Natural killer cell (primary cell): ENCODE results near the gene PAK5. TPM values are rescaled to one million over a fixed set of nuclear protein-coding genes. Genes with fewer than 3 reads are reported as not detected.

Experiments used
- ATAC-seq, 3 donors: fragments of 150-1000 bp in 2 of 3; fragments of 200-7000 bp in 1 of 3; cut with Tn5 transposase; 1 replicate in 1 of 3; 2 replicates in 2 of 3; pipeline ENCODE4 v1.10.0; 2021; ENCODE audit warnings: mild to moderate bottlenecking in 2 of 3, moderate library complexity in 2 of 3
- DNase-seq, 2 donors: peaks; one replicate each; pipeline versions ENCODE4 v3.0.0 to v3.0.0-alpha.2; 2013 to 2021; ENCODE audit warnings: mixed read lengths in 1 of 2
- H3K27ac ChIP-seq: one replicate; pipeline ENCODE4 v1.5.1; 2013; ENCODE audit warnings: mild to moderate bottlenecking, low read length
- H3K27me3 ChIP-seq: one replicate; pipeline ENCODE4 v1.6.1; 2013; ENCODE audit warnings: low read length; ENCODE audit not compliant: control insufficient read depth, insufficient read depth
- H3K36me3 ChIP-seq: one replicate; pipeline ENCODE4 v1.6.1; 2013; ENCODE audit warnings: low read length; ENCODE audit not compliant: control insufficient read depth, insufficient read depth
- H3K4me1 ChIP-seq: one replicate; pipeline ENCODE4 v1.6.1; 2013; ENCODE audit warnings: low read length; ENCODE audit not compliant: control insufficient read depth, insufficient read depth
- H3K4me3 ChIP-seq: one replicate; pipeline ENCODE4 v1.5.1; 2013; ENCODE audit warnings: low read length
- H3K9me3 ChIP-seq: one replicate; pipeline ENCODE4 v1.6.1; 2013; ENCODE audit warnings: low read length; ENCODE audit not compliant: control insufficient read depth, insufficient read depth
- H3K27ac Mint-ChIP-seq, 2 donors: one replicate each; pipeline ENCODE4 v1.8.0; 2022; ENCODE audit warnings: mild to moderate bottlenecking in 2 of 2, mixed read lengths in 2 of 2, moderate library complexity in 1 of 2
- H3K27me3 Mint-ChIP-seq, 2 donors: one replicate each; pipeline ENCODE4 v1.8.0; 2022; ENCODE audit warnings: low read depth in 2 of 2, mixed read lengths in 2 of 2
- H3K36me3 Mint-ChIP-seq: one replicate; pipeline ENCODE4 v1.8.0; 2022; ENCODE audit warnings: mixed read lengths
- H3K4me1 Mint-ChIP-seq, 2 donors: one replicate each; pipeline ENCODE4 v1.8.0; 2022; ENCODE audit warnings: mixed read lengths in 2 of 2
- H3K4me3 Mint-ChIP-seq: one replicate; pipeline ENCODE4 v1.8.0; 2022; ENCODE audit warnings: mild to moderate bottlenecking, moderate library complexity, mixed read lengths
- H3K9me3 Mint-ChIP-seq, 2 donors: one replicate each; pipeline ENCODE4 v1.8.0; 2022; ENCODE audit warnings: mixed read lengths in 2 of 2
- WGBS: methylation state at CpG from one replicate; pipeline ENCODE4 v1.1.7; 2013; ENCODE audit warnings: missing lambda C conversion rate; ENCODE audit not compliant: insufficient coverage; 5-methylcytosine and 5-hydroxymethylcytosine counted together
- intact Hi-C: fragments of 100-400 bp; cut with micrococcal nuclease; formaldehyde crosslinking; loops from one replicate; pipeline ENCODE4 v1.14.2; 2022
- total RNA-seq, 4 donors: library from RNA; stranded (reverse); fragments of 120-200 nt in 1 of 4; gene quantifications; one replicate each; pipeline versions ENCODE4 v1.2.3 to v1.2.4, GENCODE V29; 2013 to 2022
- TF ChIP-seq, protein P1 (sequence below): fragments of 200-600 bp; IDR thresholded peaks from one replicate; pipeline ENCODE4 v1.8.0; 2022; ENCODE audit warnings: antibody characterized with exemption

PAK5 gene
- total RNA-seq, 3 donors from 2014 or later (not counting 1 experiment from before 2014, with no cell fraction given), result not detected

DNA sequence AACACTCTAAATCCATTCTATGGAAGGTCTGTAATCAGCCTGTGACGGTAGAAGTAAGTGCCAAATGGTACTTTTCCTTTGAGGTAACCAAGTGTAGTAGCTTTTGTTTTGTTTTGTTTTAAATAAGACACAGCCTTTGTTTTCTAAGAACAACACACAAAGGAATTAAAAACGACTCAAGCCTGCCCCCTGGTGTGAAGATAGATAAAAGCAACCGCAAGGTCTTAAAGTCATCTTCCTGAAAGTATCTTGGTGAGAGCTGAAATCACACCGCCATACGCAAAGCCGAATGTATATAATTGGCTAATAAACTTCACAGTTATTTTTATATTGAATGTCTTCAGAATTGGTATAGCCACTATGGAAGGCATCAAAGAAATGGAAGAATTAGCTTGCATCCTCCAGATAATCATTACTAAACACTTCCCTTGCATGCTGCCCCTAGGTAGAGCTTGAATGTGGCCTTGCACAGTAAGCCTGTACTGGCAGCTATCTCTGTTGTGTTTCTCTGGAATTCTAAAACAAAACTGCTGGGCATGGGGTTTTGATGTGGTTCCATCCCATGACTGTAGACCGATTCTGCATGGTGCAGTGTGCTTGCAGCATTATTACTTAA lies 228.9 kb downstream of the PAK5 start:
- Mint-ChIP-seq H3K9me3 (no peaks in the 10 kb centered on the region), H3K27me3 (peaks cover 0 to 16% of the 10 kb centered on the region in 2 donors), H3K36me3 (no peaks in the 10 kb centered on the region), H3K4me1 (no peaks in the 10 kb centered on the region), H3K27ac (no peak overlapping the region), H3K4me3 (no peak overlapping the region)
- DNase-seq (peak in 1 of 2 donors; percentile 54), ATAC-seq (peak in 2 of 3 donors; percentile 39 to 53)
- no peaks in the 10 kb centered on the region for H3K27me3 ChIP-seq
- WGBS, result 50% methylated on average over 3 of the region's 7 CpGs
- H3K4me3 ChIP-seq, result no peak overlapping the region
- no peak overlapping the region for H3K27ac ChIP-seq
- H3K36me3 ChIP-seq, result no peaks in the 10 kb centered on the region
- no peaks in the 10 kb centered on the region for H3K9me3 ChIP-seq
- TF ChIP-seq, protein P1, sequence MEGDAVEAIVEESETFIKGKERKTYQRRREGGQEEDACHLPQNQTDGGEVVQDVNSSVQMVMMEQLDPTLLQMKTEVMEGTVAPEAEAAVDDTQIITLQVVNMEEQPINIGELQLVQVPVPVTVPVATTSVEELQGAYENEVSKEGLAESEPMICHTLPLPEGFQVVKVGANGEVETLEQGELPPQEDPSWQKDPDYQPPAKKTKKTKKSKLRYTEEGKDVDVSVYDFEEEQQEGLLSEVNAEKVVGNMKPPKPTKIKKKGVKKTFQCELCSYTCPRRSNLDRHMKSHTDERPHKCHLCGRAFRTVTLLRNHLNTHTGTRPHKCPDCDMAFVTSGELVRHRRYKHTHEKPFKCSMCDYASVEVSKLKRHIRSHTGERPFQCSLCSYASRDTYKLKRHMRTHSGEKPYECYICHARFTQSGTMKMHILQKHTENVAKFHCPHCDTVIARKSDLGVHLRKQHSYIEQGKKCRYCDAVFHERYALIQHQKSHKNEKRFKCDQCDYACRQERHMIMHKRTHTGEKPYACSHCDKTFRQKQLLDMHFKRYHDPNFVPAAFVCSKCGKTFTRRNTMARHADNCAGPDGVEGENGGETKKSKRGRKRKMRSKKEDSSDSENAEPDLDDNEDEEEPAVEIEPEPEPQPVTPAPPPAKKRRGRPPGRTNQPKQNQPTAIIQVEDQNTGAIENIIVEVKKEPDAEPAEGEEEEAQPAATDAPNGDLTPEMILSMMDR, result peak; percentile 60
- H3K4me1 ChIP-seq, result no peaks in the 10 kb centered on the region
- intact Hi-C loops, result loop anchor here (2.0 kb wide), 1 partner anchor 201 kb away; no protein-coding TSS in a partner anchor

DNA sequence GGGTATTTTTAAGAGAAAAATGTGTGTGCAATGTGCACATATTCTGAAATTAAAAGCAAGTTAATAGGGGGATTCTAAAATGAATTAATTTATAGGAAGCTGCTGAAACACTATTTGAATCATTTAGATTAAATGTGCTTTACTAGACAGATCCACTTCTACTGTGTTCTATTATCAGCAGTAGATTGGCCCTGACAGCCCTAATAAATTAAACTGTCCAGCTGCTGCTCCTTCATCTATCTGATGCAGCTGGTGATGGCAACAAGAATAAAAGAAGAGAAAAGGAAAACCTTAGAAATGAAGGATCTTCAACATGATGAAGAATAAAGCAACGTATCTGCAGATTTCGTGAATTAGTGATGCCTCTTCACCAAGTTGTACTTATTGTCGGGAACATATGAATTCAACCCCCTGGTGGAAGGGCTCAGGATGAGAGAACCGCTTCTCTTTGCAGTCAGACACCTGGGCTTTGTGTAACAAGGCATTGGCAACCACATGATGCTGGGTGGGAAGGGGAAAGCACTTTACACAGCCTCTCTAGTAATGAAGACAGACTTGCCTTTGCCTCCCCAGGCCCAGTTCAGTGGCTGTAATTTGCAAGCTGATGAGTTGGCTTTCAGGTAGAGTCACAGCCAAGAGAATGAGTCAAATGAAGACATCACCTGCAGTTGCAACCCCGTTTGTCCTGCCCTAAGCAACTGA lies 230.1 kb downstream of the PAK5 start:
- Mint-ChIP-seq H3K27ac (no peak overlapping the region), H3K9me3 (no peaks in the 10 kb centered on the region), H3K27me3 (peaks cover 0 to 16% of the 10 kb centered on the region in 2 donors), H3K4me3 (no peak overlapping the region), H3K36me3 (no peaks in the 10 kb centered on the region), H3K4me1 (no peaks in the 10 kb centered on the region)
- Histone ChIP-seq H3K9me3 (no peaks in the 10 kb centered on the region), H3K36me3 (no peaks in the 10 kb centered on the region), H3K4me3 (no peak overlapping the region), H3K27ac (no peak overlapping the region), H3K27me3 (no peaks in the 10 kb centered on the region), H3K4me1 (no peaks in the 10 kb centered on the region)
- intact Hi-C loops, result no loop called here
- TF ChIP-seq, protein P1, result no peak
- DNase-seq (no peak), ATAC-seq (no peak)
- WGBS, result 82% methylated on average over 5 of the region's 5 CpGs

GRCh38 chr20:9602847-9603183 lies 236.1 kb downstream of the PAK5 start:
- H3K27ac ChIP-seq, result no peak overlapping the region
- no peaks in the 10 kb centered on the region for H3K27me3 ChIP-seq
- no peak overlapping the region for H3K27ac Mint-ChIP-seq
- intact Hi-C loops, result no loop called here
- H3K4me3 Mint-ChIP-seq, result no peak overlapping the region
- H3K27me3 Mint-ChIP-seq, result no peaks in the 10 kb centered on the region
- H3K4me3 ChIP-seq, result no peak overlapping the region
- DNase-seq, result no peak
- TF ChIP-seq, protein P1, result no peak
- no peaks in the 10 kb centered on the region for H3K36me3 Mint-ChIP-seq
- no peaks in the 10 kb centered on the region for H3K9me3 Mint-ChIP-seq
- no peaks in the 10 kb centered on the region for H3K36me3 ChIP-seq
- no peak for ATAC-seq
- no peaks in the 10 kb centered on the region for H3K4me1 Mint-ChIP-seq
- WGBS, result 57% methylated on average over 3 of the region's 4 CpGs
- H3K9me3 ChIP-seq, result no peaks in the 10 kb centered on the region
- H3K4me1 ChIP-seq, result no peaks in the 10 kb centered on the region
